Measurements from ENCODE around the gene CFAP97. TPM values are rescaled to one million over a fixed set of nuclear protein-coding genes. Genes with fewer than 3 reads are reported as not detected.
A peak's percentile ranks its signal among the peaks of the same experiment; 100 is the strongest.
"Not testable (repeated sequence)": the region's sequence is repeated elsewhere in the genome, so short reads cannot be mapped to it uniquely, and the experiment has no call there.

CFAP97 gene
- polyA plus RNA-seq, 1 donor = 28.1 TPM

DNA sequence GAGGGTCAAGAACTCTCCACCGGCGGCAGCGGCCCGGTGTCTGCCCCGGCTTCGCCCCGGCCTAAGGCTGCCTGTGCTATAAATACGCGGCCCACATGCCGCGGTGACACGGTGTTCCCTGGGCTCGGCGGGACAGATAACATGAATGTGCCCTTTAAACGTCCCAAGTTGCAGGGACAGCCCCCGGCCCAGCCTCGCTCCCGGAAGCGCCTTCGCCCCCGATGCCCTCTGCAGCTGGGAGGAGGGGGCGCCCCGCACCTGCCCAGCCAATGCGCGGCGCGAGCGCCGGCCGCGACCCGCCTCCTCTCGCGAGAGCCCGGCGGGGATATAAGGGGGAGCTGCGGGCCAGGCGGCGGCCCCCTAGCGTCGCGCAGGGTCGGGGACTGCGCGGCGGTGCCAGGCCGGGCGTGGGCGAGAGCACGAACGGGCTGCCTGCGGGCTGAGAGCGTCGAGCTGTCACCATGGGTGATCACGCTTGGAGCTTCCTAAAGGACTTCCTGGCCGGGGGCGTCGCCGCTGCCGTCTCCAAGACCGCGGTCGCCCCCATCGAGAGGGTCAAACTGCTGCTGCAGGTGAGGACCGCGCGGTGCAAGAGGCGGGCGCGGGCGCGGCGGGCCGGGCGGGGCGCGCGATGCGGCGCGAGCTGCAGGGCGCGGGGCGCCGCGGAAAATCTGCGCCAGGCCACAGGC, 60.7 kb downstream of the CFAP97 start, which contains the start of gene SLC25A4:
TSS of gene SLC25A4 (plus strand) at position 355 of the 689 bp plus-strand sequence. CDS start at position 462, 107 bp downstream.
- DNase-seq (ENCODE audit: low read depth) = peak; percentile 36

GRCh38 chr4:185142564-185142911, 61.3 kb downstream of the CFAP97 start:
- no peak for DNase-seq (ENCODE audit: low read depth)

DNA sequence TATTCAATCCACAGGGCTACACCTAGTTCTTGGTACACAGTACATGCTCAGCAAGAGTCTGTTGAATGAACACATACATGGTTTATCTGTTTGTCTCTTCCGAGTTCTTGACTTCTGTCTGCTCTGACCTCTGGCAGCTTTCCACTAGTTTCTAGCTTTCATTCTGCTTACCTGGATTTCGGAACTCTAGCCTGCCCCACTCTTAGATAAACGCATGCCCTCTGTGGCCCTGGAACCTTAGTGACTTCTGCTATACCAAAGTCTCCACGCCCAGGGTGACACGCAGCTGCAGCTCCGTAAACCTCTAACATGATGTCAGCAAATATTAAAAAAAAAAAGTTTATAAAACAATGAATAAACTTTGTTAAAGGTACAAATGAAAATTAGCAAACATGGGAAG, 62.0 kb downstream of the CFAP97 start:
- no peak for DNase-seq (ENCODE audit: low read depth)

DNA sequence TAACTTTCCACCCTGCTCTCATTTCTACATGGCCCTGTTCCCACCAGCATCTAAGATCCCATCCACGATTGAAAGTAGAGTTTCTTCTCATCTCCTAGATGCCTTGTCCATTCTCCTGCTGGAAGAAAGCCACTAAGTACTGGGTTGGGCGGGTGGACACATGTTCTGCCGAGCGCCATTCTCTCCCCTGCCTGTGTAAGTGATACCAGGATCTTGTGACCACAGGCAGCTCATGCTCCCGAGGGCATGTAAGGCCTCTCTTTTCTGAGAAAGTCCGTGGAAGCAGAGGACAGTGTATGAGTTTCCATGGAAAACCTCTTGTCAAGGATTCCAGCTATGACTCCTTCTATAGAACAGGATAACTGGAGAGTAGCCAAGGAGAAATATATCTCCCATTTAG, 64.1 kb downstream of the CFAP97 start:
- DNase-seq (ENCODE audit: low read depth) = no peak

- no peak for DNase-seq (ENCODE audit: low read depth)
These were observed 65.6 kb downstream of the CFAP97 start for GRCh38 chr4:185138161-185138560.

- no peak for DNase-seq (ENCODE audit: low read depth)
These were observed 66.4 kb downstream of the CFAP97 start for GRCh38 chr4:185137233-185137925.

DNA sequence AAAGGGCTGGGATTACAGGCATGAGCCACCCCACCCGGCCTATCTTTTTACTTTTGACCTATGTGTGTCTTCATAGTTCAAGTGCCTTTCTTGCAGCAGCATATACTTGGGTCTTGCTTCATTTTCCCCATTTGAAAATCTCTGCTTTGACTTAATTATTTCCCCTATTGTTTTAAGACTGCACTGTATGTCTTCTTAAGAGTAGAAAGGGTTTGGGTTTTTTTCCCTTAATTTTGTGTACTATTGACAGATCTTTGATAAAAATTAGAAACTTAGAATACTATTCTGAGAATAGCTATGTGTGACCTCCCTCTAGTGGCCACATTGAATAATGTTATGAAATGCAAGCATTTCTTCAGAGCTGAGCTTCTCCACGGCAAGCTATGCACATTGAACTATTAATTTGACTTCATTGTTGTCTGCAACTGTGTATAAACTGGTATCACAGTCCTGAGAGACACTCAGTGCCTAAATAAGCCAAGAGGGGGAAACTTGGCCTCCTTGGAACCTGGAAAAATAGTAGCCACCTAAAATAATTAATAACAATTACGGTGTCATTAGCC, 69.4 kb downstream of the CFAP97 start:
- no peak for DNase-seq (ENCODE audit: low read depth)

DNA sequence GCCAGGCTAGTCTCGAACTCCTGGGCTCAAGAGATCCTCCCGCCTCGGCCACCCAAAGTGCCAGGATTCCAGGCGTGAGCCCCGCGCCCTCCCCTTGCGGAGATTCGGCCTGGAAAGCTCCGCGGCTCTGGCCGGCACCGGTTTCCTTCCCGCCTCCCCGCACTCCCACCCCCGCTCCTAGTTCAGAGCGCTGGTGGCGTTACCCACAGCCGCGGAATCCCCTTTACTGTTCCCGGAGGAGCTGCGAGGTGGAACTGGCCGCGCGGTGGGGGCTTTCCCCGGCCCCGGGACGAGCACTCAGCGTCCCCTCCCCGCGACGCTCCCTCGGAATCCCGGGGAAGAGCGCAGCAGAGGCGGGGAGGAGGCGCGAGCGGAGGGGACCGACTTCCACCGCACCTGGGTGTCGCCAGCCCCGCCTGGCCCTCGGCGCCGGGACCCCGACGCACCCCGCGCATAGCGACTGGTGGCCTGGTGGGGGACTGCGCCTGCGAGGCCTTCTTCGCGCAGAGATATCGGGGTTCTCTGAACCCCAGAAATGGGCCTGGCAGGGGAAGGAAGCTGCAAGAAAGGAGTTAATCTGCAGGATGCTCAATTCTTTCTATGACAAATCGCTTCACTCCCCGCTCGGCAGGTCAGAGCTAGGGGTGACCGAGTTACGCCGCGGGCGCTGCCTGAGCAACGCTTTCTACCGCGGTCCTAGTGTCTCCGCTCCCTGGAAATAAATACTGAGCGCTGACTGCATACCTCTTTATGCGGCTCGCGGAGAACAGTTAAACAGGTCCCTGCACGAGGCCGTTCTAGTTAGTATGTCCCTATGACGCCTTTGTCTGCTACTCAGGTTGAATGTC, 75.3 kb downstream of the CFAP97 start:
- no peak for DNase-seq (ENCODE audit: low read depth)

DNA sequence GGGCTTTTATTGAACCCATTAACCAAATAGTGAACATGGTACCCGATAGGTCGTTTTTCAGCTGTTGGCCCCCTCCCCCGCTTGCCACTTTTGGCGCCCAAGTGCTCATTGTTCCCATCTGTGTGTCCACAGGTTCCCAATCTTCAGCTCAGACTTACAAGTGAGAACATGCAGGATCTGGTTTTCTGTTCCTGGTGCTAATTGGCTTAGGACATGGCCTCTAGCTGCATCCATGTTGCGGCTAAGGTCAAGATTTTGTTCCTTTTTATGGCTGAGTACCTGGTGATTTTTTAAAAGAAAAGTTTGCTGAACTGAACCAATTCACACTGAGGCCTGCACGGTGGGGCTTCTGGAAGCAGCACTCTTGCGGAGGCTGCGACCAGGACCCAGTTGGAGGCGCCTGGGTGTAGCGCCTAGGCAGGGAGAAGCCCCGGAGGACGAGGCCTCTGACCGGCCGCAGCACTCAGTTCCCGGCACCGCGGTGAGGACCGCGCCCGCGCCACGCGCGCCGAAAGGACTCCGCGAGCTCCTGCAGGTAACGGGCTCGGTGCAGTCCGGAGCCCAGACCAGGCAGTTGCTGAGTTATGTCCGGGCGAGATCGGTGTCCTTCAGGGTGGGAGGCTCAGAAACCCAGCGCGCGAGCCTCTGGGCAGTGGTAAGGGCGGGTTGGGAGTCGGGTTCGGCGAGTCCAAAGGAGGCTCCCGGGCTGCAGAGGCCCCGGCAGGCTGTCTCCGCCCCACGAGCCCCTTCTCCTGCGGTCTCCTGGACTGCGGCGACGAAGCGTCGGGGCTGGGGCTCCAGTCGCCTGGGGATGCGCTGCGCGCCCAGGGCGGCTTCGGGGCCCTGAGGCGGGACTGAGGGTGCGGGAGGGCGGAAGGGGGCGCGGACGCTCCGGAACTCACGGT, 76.5 kb downstream of the CFAP97 start:
- DNase-seq (ENCODE audit: low read depth) = no peak

DNA sequence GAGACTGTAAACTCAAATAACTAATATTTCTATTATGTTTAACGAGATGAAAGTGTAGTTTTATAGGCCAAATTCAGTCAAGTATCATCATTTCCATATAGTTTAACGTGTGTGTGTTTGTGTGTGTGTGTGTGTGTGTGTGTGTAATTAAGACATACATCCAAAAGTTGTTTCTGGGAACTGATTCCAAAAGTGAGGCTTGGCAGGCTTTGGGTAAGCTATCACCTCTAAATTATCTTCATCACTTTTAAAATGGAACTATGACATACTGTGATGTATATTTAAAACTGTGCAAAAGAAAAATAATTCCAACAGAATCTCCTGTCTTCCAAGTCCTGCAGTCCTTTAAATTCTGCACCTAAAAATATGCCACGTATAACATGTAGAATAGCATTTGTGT, 79.8 kb downstream of the CFAP97 start:
- no peak for DNase-seq (ENCODE audit: low read depth)

DNA sequence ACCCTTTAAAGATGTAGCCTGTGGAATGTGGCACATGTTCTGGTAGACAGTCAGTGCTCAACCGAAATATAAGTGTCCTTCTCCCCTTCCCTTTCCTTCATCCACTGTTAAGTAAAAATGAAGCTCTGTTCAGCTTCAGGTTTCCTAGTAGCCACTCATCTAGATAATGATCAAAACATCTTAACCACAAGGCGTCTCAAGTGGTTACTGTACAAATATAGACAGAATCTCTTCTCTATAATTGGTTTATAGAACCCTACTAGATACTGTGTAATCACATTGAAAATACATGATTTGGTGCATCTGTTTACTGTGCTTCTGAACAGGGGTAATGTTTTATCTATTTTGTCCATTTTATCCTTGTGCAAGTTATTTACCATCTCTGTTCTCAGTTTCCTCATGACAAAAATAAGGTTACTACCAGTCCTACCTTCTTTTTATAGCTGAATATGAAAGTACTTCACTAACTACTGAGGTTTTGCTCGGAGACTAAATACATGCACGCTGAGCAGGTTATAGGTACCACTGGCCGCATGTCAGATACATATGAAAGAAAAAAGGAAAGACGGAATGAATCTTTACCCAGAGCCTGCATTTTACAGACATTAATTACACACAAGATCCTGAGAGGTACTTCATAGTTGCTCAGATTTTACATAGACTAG, 81.0 kb downstream of the CFAP97 start:
- no peak for DNase-seq (ENCODE audit: low read depth)

- DNase-seq (ENCODE audit: low read depth) = no peak
These were observed 83.2 kb downstream of the CFAP97 start for GRCh38 chr4:185120631-185120946.

DNA sequence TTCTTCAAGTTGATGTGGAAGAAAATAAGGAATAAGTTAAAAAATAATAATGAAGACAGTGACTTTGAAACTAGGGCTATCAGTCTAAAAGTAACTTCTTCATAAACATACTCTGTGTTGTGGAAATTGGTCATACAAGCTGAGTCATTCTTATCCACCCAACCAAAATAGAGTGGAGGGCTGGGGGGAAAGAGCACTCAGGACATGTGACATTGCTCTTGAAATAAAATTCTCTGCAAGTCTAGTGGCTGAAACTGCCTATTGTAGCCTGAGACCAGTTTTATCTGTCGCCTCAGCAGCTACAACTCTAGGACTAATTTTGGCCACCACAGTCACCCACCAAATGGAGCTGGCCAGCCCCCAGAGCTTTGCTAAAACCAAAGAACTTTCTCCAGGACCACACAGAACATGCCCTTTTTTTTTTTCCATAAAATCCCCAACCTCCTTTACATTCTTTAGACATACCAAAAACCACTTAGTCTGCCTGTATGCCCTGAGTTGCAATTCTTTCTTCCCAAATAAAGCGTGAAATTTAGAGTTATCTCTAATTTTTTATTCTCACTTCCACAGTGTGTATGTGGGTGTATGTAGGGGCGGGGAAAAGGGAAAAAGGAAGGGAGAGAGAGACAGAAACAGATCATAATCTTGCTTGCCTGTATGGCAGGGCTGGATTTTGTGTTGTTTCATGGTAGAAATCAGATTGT, 83.7 kb downstream of the CFAP97 start:
- no peak for DNase-seq (ENCODE audit: low read depth)

DNA sequence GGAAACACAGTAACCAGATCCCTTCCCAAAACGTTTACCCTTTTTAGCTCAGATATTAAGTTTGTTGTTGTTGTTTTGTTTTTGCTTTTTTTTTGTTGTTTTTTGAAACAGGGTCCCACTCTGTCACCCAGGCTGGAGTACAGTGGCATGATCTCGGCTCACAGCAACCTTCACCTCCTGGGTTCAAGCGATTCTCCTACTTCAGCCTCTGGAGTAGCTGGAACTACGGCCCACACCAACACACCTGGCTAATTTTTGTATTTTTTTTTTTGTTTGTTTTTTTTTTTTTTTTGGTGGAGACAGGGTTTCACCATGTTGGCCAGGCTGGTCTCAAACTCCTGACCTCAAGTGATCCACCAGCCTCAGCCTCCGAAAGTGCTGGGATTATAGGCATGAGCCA, 84.3 kb downstream of the CFAP97 start:
- DNase-seq (ENCODE audit: low read depth) = not testable (repeated sequence)

DNA sequence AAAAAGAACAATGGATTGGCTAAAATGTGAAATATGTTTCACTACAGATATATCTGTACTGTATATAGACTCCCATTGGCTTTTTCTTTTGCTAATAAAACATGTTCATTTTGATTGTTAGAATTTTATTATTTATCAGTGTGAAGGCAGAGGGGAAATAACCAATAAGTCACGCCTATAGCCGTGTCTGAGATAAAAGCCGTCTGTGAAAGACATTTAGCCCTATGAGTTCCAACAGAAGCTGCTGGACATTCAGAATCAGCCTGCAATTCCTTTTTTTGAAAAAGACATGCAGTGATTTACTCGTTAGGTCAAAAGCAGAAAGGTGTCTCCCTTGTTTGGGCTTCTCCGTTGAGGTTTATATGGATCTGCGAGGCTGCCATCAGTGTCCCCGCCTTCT, 84.9 kb downstream of the CFAP97 start:
- DNase-seq (ENCODE audit: low read depth) = no peak

DNA sequence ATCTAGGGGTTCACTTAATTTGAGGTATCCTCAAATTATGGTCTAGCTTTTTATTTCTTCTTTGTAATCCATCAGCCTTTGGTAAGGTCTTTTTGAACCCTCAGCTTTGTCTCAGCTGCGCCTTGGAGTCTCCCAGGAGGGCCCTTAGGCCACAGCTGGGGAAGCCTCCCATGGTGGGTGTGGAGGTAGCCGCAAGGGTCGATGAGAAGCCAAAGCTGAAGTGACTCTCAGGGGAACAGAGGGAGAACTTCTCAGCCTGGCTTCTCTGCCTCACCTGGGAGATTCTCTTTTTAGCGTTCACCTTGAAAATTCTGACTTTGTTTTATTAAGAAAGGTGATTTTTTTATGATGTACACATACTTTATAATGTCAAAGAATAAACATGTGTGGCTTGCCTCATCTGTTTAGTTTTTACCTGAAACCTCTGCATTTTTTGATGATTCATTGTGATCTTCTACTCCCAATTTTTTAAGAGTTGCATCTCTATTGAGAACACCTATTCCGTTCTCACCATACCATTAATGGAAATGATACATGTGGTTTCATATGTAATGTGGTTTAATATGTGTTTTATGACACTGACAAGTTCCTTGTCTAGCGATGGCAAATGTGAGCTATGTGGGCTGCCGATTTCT, 86.4 kb downstream of the CFAP97 start:
- no peak for DNase-seq (ENCODE audit: low read depth)

- DNase-seq (ENCODE audit: low read depth) = no peak
These were observed 88.0 kb downstream of the CFAP97 start for GRCh38 chr4:185115827-185116232.

DNA sequence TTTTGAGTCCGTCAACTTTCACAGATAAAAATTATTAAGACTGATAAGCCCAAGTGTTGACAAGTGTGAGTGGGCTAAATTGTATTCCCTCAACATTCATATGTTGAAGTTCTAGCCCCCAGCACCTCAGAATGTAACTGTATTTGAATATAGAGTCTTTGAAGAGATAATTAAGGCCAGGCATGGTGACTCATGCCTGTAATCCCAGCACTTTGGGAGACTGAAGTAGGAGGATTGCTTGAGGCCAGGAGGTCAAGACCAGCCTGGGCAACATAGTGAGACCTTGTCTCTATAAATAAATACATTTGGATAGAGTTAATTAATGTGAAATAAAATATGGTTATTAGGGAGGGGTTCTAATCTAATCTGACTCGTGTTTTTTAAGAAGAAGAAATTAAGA, 90.5 kb downstream of the CFAP97 start:
- no peak for DNase-seq (ENCODE audit: low read depth)

DNA sequence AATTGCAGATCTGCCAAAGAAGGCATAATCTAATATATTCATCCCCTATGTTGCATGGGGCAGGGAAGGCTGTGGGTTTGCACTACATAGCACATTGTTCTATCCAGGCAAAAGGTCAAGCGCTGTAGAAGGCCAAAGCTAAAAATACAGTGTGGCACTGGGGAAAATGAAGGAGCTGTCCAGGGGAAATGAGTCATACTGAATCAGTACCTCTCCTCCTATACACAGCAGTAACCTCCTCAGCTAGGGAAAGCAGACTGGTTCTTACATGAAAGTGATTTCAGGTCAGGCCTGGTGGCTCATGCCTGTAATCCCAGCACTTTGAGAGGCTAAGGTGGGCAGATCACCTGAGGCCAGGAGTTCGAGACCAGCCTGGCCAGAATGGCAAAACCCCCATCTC, 91.7 kb downstream of the CFAP97 start:
- DNase-seq (ENCODE audit: low read depth) = no peak

GRCh38 chr4:185110375-185110823, 93.4 kb downstream of the CFAP97 start:
- DNase-seq (ENCODE audit: low read depth) = no peak

Data from forelimb muscle (tissue), 1 donor.